SW 1271 (cell line): ENCODE data around the gene ANK2.

Source experiments
- DNase-seq, 2 experiments: peaks; one replicate each; lab custom pipeline; 2025; lab: John Stamatoyannopoulos, UW

ANK2 gene

GRCh38 chr4:113289766-113290165 is 240.3 kb downstream of the ANK2 start:
- DNase-seq = no peak

- no peak for DNase-seq
Observed at GRCh38 chr4:113290666-113291065, 241.2 kb downstream of the ANK2 start.

- no peak for DNase-seq
Observed at GRCh38 chr4:113292371-113293042, 243.1 kb downstream of the ANK2 start.

- DNase-seq = no peak
Observed at GRCh38 chr4:113293043-113293560, 243.6 kb downstream of the ANK2 start.

- no peak for DNase-seq
Observed at GRCh38 chr4:113293674-113294073, 244.2 kb downstream of the ANK2 start.

- no peak for DNase-seq
Observed at GRCh38 chr4:113294908-113295307, 245.5 kb downstream of the ANK2 start.

GRCh38 chr4:113300471-113300928 is 251.0 kb downstream of the ANK2 start:
- DNase-seq = no peak

GRCh38 chr4:113302051-113302450 is 252.6 kb downstream of the ANK2 start:
- no peak for DNase-seq

GRCh38 chr4:113303315-113303714 is 253.9 kb downstream of the ANK2 start:
- no peak for DNase-seq

GRCh38 chr4:113311047-113311446 is 261.6 kb downstream of the ANK2 start:
- no peak for DNase-seq

GRCh38 chr4:113312529-113312928 is 263.1 kb downstream of the ANK2 start:
- no peak for DNase-seq

GRCh38 chr4:113314426-113314825 is 265.0 kb downstream of the ANK2 start:
- no peak for DNase-seq

- DNase-seq = no peak
Observed at GRCh38 chr4:113316879-113317278, 267.4 kb downstream of the ANK2 start.

GRCh38 chr4:113317523-113317922 is 268.1 kb downstream of the ANK2 start:
- DNase-seq = no peak

- no peak for DNase-seq
Observed at GRCh38 chr4:113322736-113323135, 273.3 kb downstream of the ANK2 start.

GRCh38 chr4:113325876-113326615 is 276.6 kb downstream of the ANK2 start:
- no peak for DNase-seq

GRCh38 chr4:113327494-113327893 is 278.0 kb downstream of the ANK2 start:
- no peak for DNase-seq

- DNase-seq = no peak
Observed at GRCh38 chr4:113328514-113328913, 279.1 kb downstream of the ANK2 start.

GRCh38 chr4:113330200-113330599 is 280.7 kb downstream of the ANK2 start:
- DNase-seq = no peak

- DNase-seq = no peak
Observed at GRCh38 chr4:113331811-113332210, 282.4 kb downstream of the ANK2 start.

- no peak for DNase-seq
Observed at GRCh38 chr4:113332701-113333100, 283.2 kb downstream of the ANK2 start.

GRCh38 chr4:113335746-113336145 is 286.3 kb downstream of the ANK2 start:
- DNase-seq = no peak

- no peak for DNase-seq
Observed at GRCh38 chr4:113336556-113336955, 287.1 kb downstream of the ANK2 start.
